SK-N-SH treated with all-trans-retinoic acid at 6 μM for 48 hours (cell line): ENCODE results near the gene GPR68.
A peak's percentile ranks its signal among the peaks of the same experiment; 100 is the strongest.

Source experiments
- ATAC-seq: fragments of 200-7000 bp; cut with Tn5 transposase; 3 replicates; pipeline ENCODE4 v1.9.1; 2020; ENCODE audit warnings: mild to moderate bottlenecking, moderate library complexity
- BACH2 ChIP-seq: fragments of 250-450 bp; sonication (Bioruptor Pico); IDR thresholded peaks from 2 replicates; pipeline ENCODE4 v1.9.0; 2021; ENCODE audit warnings: mild to moderate bottlenecking, borderline replicate concordance
- CREB5 ChIP-seq: fragments of 250-450 bp; sonication (Bioruptor Pico); IDR thresholded peaks from 2 replicates; pipeline ENCODE4 v1.5.1; 2020; ENCODE audit warnings: low read depth, mild to moderate bottlenecking, moderate library complexity
- CSDC2 ChIP-seq: fragments of 250-450 bp; sonication (Bioruptor Pico); IDR thresholded peaks from 2 replicates; pipeline ENCODE4 v1.5.0; 2020; ENCODE audit warnings: mild to moderate bottlenecking, moderate library complexity
- GLIS3 ChIP-seq: fragments of 250-450 bp; sonication (Bioruptor Pico); IDR thresholded peaks from 2 replicates; pipeline ENCODE4 v1.5.0; 2020; ENCODE audit warnings: mild to moderate bottlenecking, moderate library complexity
- ISL1 ChIP-seq: fragments of 250-450 bp; sonication (Bioruptor Pico); IDR thresholded peaks from 2 replicates; pipeline ENCODE4 v2.1.2; 2022; ENCODE audit warnings: mild to moderate bottlenecking, moderate library complexity
- RARB ChIP-seq: fragments of 250-450 bp; sonication (Bioruptor Pico); IDR thresholded peaks from 2 replicates; pipeline ENCODE4 v1.8.0; 2021; ENCODE audit warnings: mild to moderate bottlenecking, moderate library complexity
- SNAI2 ChIP-seq: fragments of 250-450 bp; sonication (Bioruptor Pico); IDR thresholded peaks from 2 replicates; pipeline ENCODE4 v1.5.0; 2020; ENCODE audit warnings: mild to moderate bottlenecking, moderate library complexity
- TCF4 ChIP-seq: fragments of 250-450 bp; sonication (Bioruptor Pico); IDR thresholded peaks from 2 replicates; pipeline ENCODE4 v1.8.0; 2021; ENCODE audit warnings: mild to moderate bottlenecking, moderate library complexity, borderline replicate concordance
- TOX ChIP-seq: fragments of 250-450 bp; sonication (Bioruptor Pico); IDR thresholded peaks from 2 replicates; pipeline ENCODE4 v1.8.0; 2021; ENCODE audit warnings: mild to moderate bottlenecking, moderate library complexity, borderline replicate concordance
- TSHZ2 ChIP-seq: fragments of 250-450 bp; sonication (Bioruptor Pico); IDR thresholded peaks from 2 replicates; pipeline ENCODE4 v1.5.0; 2020; ENCODE audit warnings: mild to moderate bottlenecking, moderate library complexity
- ZC3H10 ChIP-seq: fragments of 250-450 bp; sonication (Bioruptor Pico); IDR thresholded peaks from 2 replicates; pipeline ENCODE4 v1.5.1; 2021; ENCODE audit warnings: mild to moderate bottlenecking, moderate library complexity
- ZFP3 ChIP-seq: fragments of 250-450 bp; sonication (Bioruptor Pico); IDR thresholded peaks from 2 replicates; pipeline ENCODE4 v1.5.0; 2020; ENCODE audit warnings: mild to moderate bottlenecking, moderate library complexity
- ZFP30 ChIP-seq: fragments of 450-650 bp; formaldehyde crosslinking; IDR thresholded peaks from 2 replicates; pipeline ENCODE4 v1.5.0; 2022; ENCODE audit warnings: mild to moderate bottlenecking, moderate library complexity
- ZNF70 ChIP-seq: fragments of 450-650 bp; formaldehyde crosslinking; IDR thresholded peaks from 2 replicates; pipeline ENCODE4 v1.5.0; 2020; ENCODE audit warnings: mild to moderate bottlenecking, moderate library complexity
- ZNF8 ChIP-seq: fragments of 450-650 bp; formaldehyde crosslinking; IDR thresholded peaks from 2 replicates; pipeline ENCODE4 v1.5.0; 2020; ENCODE audit warnings: mild to moderate bottlenecking, moderate library complexity
- TF ChIP-seq, protein P1 (sequence below): fragments of 250-450 bp; sonication (Bioruptor Pico); IDR thresholded peaks from 2 replicates; pipeline ENCODE4 v1.8.0; 2021; ENCODE audit warnings: low read depth, mild to moderate bottlenecking, moderate library complexity, borderline replicate concordance
- TF ChIP-seq, protein P2 (sequence below): fragments of 250-450 bp; sonication (Bioruptor Pico); IDR thresholded peaks from 2 replicates; pipeline ENCODE4 v1.5.1; 2021; ENCODE audit warnings: mild to moderate bottlenecking, moderate library complexity

The GPR68 gene

DNA sequence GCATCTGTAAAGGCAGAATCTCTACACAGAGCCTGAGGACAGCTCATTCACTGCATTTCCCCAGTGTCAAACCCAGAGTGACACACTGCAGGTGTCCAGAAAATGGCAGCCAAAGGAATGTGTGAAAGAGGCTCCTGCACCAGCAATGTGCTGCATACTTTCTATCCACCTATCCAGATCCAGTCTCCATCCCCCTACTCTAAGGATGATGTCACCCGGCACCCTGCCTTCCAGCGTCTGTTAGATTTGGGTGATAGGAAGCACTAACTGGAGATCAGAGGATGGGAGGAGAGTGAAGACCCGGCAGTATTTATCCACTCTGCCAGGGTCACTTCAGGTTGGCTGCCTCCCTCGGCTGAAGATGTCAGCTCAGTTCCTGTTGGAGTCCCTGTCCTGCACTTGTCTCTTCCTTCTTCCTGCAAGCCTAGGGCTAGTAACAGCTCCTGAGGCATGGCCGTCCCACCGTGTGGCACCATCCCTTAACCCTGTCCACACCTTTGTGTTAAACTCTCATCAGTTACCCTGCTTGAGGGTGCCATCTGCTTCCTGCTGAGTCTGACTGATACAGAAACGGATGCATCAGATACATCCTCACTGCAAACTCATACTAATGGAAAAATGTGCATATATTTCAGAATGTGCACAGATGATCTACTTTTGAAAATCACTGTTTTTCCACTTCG lies 13.0 kb upstream of the GPR68 start:
- ATAC-seq = peak; percentile 43
- no peak for TF ChIP-seq GLIS3
- TF ChIP-seq ISL1 (CRISPR knock-in tag) = peak; percentile 38
- no peak for TF ChIP-seq ZNF70
- peak; percentile 55 for TF ChIP-seq TCF4 (CRISPR knock-in tag)
- no peak for TF ChIP-seq CSDC2
- peak; percentile 42; the same call in 1 of the 2 replicates for TF ChIP-seq CREB5
- TF ChIP-seq ZFP3 (CRISPR knock-in tag) = no peak
- TF ChIP-seq TSHZ2 (CRISPR knock-in tag) = no peak

DNA sequence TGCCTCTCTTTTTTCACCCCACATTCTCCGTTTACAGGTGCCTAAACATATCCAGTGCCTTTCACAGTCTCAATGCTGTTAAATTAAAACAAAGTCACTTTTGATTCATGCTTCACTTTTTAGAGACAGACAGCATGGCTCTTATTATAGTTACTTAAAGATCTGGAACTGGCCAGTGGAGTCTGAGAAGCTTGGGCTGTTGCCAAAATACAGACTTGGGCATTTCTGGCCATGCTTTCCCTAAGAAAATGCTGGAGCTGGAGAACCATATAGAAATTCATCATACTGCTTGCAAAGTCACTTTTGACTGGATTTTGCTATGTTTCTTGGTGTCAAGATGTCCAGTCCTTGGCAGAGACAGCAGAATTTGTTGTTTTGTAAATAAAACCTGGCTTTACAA lies 12.2 kb upstream of the GPR68 start:
- TF ChIP-seq SNAI2 = no peak
- TF ChIP-seq ISL1 (CRISPR knock-in tag) = peak; percentile 32; the same call in 1 of the 2 replicates
- ATAC-seq = peak; percentile 55

DNA sequence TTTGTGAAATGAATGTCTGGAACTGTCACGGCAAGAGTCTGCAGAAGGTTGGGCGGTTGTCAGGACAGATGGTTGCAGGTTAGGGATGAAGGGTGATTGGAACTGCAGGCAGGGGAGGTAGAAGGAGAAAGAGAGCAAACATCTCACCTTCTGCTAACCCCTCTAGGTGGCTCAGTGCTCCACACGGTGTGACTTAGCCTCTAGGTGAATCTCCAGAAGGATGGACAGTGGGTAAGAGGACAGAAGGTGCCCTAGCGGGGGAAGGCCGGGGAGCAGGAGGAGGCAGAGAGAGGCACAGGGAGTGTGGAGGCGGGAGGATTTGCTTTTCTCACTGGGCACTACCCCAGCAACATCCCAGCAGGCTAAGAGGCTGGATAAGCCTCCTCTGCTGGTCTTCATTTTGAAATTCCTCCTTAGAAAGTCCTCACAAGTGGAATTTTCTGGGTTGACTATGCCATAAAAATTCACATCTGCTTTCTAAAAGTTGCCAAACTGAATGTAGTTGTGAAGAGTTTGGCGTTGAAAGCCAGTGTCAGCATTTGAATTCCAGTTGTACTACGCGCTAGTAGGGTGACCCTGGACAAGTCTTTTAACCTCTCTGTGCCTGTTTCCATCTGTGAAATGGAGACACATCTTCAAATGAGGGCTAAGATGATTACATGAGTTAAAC lies 10.7 kb upstream of the GPR68 start:
- TF ChIP-seq, protein P1, sequence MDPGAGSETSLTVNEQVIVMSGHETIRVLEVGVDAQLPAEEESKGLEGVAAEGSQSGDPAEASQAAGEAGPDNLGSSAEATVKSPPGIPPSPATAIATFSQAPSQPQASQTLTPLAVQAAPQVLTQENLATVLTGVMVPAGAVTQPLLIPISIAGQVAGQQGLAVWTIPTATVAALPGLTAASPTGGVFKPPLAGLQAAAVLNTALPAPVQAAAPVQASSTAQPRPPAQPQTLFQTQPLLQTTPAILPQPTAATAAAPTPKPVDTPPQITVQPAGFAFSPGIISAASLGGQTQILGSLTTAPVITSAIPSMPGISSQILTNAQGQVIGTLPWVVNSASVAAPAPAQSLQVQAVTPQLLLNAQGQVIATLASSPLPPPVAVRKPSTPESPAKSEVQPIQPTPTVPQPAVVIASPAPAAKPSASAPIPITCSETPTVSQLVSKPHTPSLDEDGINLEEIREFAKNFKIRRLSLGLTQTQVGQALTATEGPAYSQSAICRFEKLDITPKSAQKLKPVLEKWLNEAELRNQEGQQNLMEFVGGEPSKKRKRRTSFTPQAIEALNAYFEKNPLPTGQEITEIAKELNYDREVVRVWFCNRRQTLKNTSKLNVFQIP (CRISPR knock-in tag) = no peak
- TF ChIP-seq ZFP30 (CRISPR knock-in tag) (no peak), CREB5 (no peak), ISL1 (CRISPR knock-in tag) (no peak), BACH2 (CRISPR knock-in tag) (no peak), GLIS3 (no peak), ZNF8 (CRISPR knock-in tag) (no peak), RARB (CRISPR knock-in tag) (no peak), ZNF70 (no peak), TOX (CRISPR knock-in tag) (no peak), ZC3H10 (CRISPR knock-in tag) (no peak), ZFP3 (CRISPR knock-in tag) (no peak)
- TF ChIP-seq, protein P2, sequence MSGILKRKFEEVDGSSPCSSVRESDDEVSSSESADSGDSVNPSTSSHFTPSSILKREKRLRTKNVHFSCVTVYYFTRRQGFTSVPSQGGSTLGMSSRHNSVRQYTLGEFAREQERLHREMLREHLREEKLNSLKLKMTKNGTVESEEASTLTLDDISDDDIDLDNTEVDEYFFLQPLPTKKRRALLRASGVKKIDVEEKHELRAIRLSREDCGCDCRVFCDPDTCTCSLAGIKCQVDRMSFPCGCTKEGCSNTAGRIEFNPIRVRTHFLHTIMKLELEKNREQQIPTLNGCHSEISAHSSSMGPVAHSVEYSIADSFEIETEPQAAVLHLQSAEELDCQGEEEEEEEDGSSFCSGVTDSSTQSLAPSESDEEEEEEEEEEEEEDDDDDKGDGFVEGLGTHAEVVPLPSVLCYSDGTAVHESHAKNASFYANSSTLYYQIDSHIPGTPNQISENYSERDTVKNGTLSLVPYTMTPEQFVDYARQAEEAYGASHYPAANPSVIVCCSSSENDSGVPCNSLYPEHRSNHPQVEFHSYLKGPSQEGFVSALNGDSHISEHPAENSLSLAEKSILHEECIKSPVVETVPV (CRISPR knock-in tag) = no peak
- ATAC-seq = no peak

DNA sequence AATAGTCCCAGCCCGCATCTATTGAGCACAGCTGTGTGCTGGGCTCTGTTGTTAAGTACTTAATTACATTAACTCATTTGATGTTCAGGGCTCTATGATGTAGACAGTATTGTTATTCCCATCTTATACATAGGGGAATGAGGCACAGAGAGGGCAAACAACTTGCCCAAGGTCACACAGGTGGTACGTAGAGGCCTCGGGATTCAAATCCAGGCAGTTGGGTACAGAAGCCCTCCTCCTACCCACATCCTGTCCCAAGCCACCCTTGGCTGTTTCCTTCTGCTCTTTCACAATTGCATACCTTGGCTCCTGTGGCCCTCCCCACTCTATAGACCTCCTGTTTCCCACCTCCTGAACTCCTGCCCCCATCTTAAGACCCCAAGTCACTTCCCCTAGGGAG lies 10.0 kb upstream of the GPR68 start:
- TF ChIP-seq ZC3H10 (CRISPR knock-in tag) (no peak), TSHZ2 (CRISPR knock-in tag) (no peak)
- TF ChIP-seq, all 23 proteins: peak for 0
- ATAC-seq = no peak
